MCF 10A (cell line): ENCODE measurements around the gene HOXA4. TPM values are rescaled to one million over a fixed set of nuclear protein-coding genes. Genes with fewer than 3 reads are reported as not detected.
A peak's percentile ranks its signal among the peaks of the same experiment; 100 is the strongest.

Experiments
- BruUV-seq: library from RNA; stranded (reverse); fragments of 400-500 nt; replicated peaks from 2 replicates; lab custom pipeline; 2021; lab: Mats Ljungman, UMichigan
- CTCF ChIA-PET: fragments of 300-600 bp; sonication (Branson Sonifier 250); formaldehyde crosslinking; extraction: SDS; loops from one replicate; lab custom pipeline; 2021; ENCODE audit warnings: antibody characterized with exemption, inconsistent platforms; lab: Yijun Ruan, JAX
- POLR2A ChIA-PET: fragments of 300-600, 350-650 bp; sonication (Branson Sonifier 250); formaldehyde crosslinking; extraction: SDS; loops from one replicate; lab custom pipeline; 2020; ENCODE audit warnings: antibody characterized with exemption, inconsistent platforms; lab: Yijun Ruan, JAX
- DNase-seq: peaks from one replicate; pipeline ENCODE4 v3.0.0-alpha.2; 2018; ENCODE audit not compliant: unreplicated experiment
- H3K27ac Mint-ChIP-seq: one replicate; pipeline ENCODE4 v1.8.0; 2022; ENCODE audit warnings: mild to moderate bottlenecking, low read depth, mixed read lengths; ENCODE audit not compliant: unreplicated experiment
- H3K27me3 Mint-ChIP-seq: one replicate; pipeline ENCODE4 v1.8.0; 2022; ENCODE audit warnings: mixed read lengths; ENCODE audit not compliant: insufficient read depth, unreplicated experiment
- H3K36me3 Mint-ChIP-seq: one replicate; pipeline ENCODE4 v1.8.0; 2022; ENCODE audit warnings: mild to moderate bottlenecking, moderate library complexity, mixed read lengths; ENCODE audit not compliant: insufficient read depth, unreplicated experiment
- H3K4me1 Mint-ChIP-seq: one replicate; pipeline ENCODE4 v1.8.0; 2022; ENCODE audit warnings: mixed read lengths; ENCODE audit not compliant: insufficient read depth, unreplicated experiment
- H3K4me3 Mint-ChIP-seq: one replicate; pipeline ENCODE4 v1.8.0; 2022; ENCODE audit warnings: mild to moderate bottlenecking, moderate library complexity, mixed read lengths; ENCODE audit not compliant: unreplicated experiment
- H3K9me3 Mint-ChIP-seq: one replicate; pipeline ENCODE4 v1.8.0; 2022; ENCODE audit warnings: mixed read lengths; ENCODE audit not compliant: unreplicated experiment
- CTCF ChIP-seq: fragments of 200-600 bp; IDR thresholded peaks from one replicate; pipeline ENCODE4 v1.8.0; 2022; ENCODE audit warnings: antibody characterized with exemption, mild to moderate bottlenecking; ENCODE audit not compliant: unreplicated experiment
- intact Hi-C: fragments of 100-400 bp; cut with micrococcal nuclease; formaldehyde crosslinking; loops from 2 replicates; pipeline ENCODE4 v1.14.1; 2022
- total RNA-seq: library from RNA; stranded (reverse); gene quantifications from 2 replicates; pipeline ENCODE4 v1.2.3, GENCODE V29; 2022

The HOXA4 gene
- total RNA-seq, 1 experiment from 2014 or later: 2.6 TPM

GRCh38 chr7:27097686-27098577 is 32.6 kb downstream of the HOXA4 start:
- peak; percentile 59 for DNase-seq
- Mint-ChIP-seq H3K4me3 (peak overlapping the region; percentile 83), H3K36me3 (peaks cover 34% of the 10 kb centered on the region), H3K4me1 (peaks cover 60% of the 10 kb centered on the region), H3K27ac (peak overlapping the region; percentile 99), H3K9me3 (no peaks in the 10 kb centered on the region), H3K27me3 (no peaks in the 10 kb centered on the region)
- BruUV-seq: no TSS peak
- ChIA-PET CTCF (interaction anchor here (0.5 to 6.6 kb wide), 23 partner anchors 8 to 822 kb away, joined by 3 to 198 read pairs (median 5); partner anchors contain the start of genes HOXA4 and HOXA5), POLR2A (interaction anchor here (0.6 to 12.8 kb wide), 35 partner anchors 10 to 899 kb away, joined by 3 to 663 read pairs (median 6); partner anchors contain the start of genes HOXA5 and SKAP2)
- peak; percentile 19 for TF ChIP-seq CTCF
- intact Hi-C loops: loop anchor here (1.0 to 5.0 kb wide), 5 partner anchors 51 to 415 kb away; no protein-coding TSS in a partner anchor

GRCh38 chr7:27096768-27097514 is 33.6 kb downstream of the HOXA4 start:
- BruUV-seq: no TSS peak
- intact Hi-C loops: loop anchor here (1.0 to 5.0 kb wide), 3 partner anchors 50 to 411 kb away; no protein-coding TSS in a partner anchor
- ChIA-PET CTCF (interaction anchor here (0.7 to 6.6 kb wide), 13 partner anchors 9 to 240 kb away, joined by 3 to 198 read pairs (median 5); partner anchors contain the start of genes HOXA4 and HOXA5), POLR2A (interaction anchor here (0.5 to 12.8 kb wide), 37 partner anchors 11 to 896 kb away, joined by 3 to 663 read pairs (median 6); partner anchors contain the start of genes CBX3, HNRNPA2B1, HOXA5 and SKAP2)
- TF ChIP-seq CTCF: no peak
- Mint-ChIP-seq H3K27me3 (no peaks in the 10 kb centered on the region), H3K9me3 (no peaks in the 10 kb centered on the region), H3K4me3 (peak overlapping the region; percentile 83), H3K36me3 (peaks cover 37% of the 10 kb centered on the region), H3K27ac (peak overlapping the region; percentile 99), H3K4me1 (peaks cover 54% of the 10 kb centered on the region)
- peak; percentile 55 for DNase-seq

GRCh38 chr7:27095897-27096767 is 34.4 kb downstream of the HOXA4 start, which contains the start of gene HOXA1:
HOXA1 (minus strand) TSS chr7:27096000; CDS start chr7:27095912, 88 bp downstream.
- BruUV-seq: TSS peak; percentile 32
- POLR2A ChIA-PET: interaction anchor here (0.6 to 12.8 kb wide), 34 partner anchors 12 to 895 kb away, joined by 3 to 663 read pairs (median 8); partner anchors contain the start of genes CBX3, HNRNPA2B1, HOXA5 and SKAP2
- intact Hi-C loops: loop anchor here (1.0 to 5.0 kb wide), 3 partner anchors 49 to 410 kb away; no protein-coding TSS in a partner anchor
- no peak for TF ChIP-seq CTCF
- peak; percentile 93 for DNase-seq
- H3K4me3 Mint-ChIP-seq: peak within 1 kb of the TSS; percentile 83
- H3K27me3 Mint-ChIP-seq: no peaks in the 10 kb centered on the region
- no peaks in the 10 kb centered on the region for H3K9me3 Mint-ChIP-seq
- peaks cover 33% of the 10 kb centered on the region for H3K36me3 Mint-ChIP-seq
- CTCF ChIA-PET: interaction anchor here (0.7 to 6.6 kb wide), 9 partner anchors 13 to 240 kb away, joined by 3 to 198 read pairs (median 5); partner anchors contain the start of gene HOXA5
- peaks cover 46% of the 10 kb centered on the region for H3K4me1 Mint-ChIP-seq
- H3K27ac Mint-ChIP-seq: peak within 1 kb of the TSS; percentile 99
